ENCODE data around the gene MBIP.
"Not testable (repeated sequence)": the region's sequence is repeated elsewhere in the genome, so short reads cannot be mapped to it uniquely, and the experiment has no call there.

MBIP gene

GRCh38 chr14:36320200-36320896 lies at the start of gene MBIP:
MBIP (minus strand) TSS chr14:36320637; CDS start chr14:36320588, 49 bp downstream.
- peak; percentile 93 for DNase-seq (ENCODE audit: low spot score)

- no peak for DNase-seq (ENCODE audit: low spot score)
Observed at GRCh38 chr14:36367985-36368774, 47.7 kb upstream of the MBIP start.

GRCh38 chr14:36365766-36366165 lies 45.3 kb upstream of the MBIP start:
- no peak for DNase-seq (ENCODE audit: low spot score)

- DNase-seq (ENCODE audit: low spot score), result no peak
Observed at GRCh38 chr14:36363704-36364103, 43.3 kb upstream of the MBIP start.

- no peak for DNase-seq (ENCODE audit: low spot score)
Observed at GRCh38 chr14:36362648-36363047, 42.2 kb upstream of the MBIP start.

- DNase-seq (ENCODE audit: low spot score), result no peak
Observed at GRCh38 chr14:36361210-36361853, 40.9 kb upstream of the MBIP start.

- no peak for DNase-seq (ENCODE audit: low spot score)
Observed at GRCh38 chr14:36356862-36357261, 36.4 kb upstream of the MBIP start.

GRCh38 chr14:36346052-36346451 lies 25.6 kb upstream of the MBIP start:
- DNase-seq (ENCODE audit: low spot score), result no peak

GRCh38 chr14:36344211-36344610 lies 23.8 kb upstream of the MBIP start:
- DNase-seq (ENCODE audit: low spot score), result no peak

- DNase-seq (ENCODE audit: low spot score), result not testable (repeated sequence)
Observed at GRCh38 chr14:36341811-36342210, 21.4 kb upstream of the MBIP start.

GRCh38 chr14:36340276-36340890 lies 19.9 kb upstream of the MBIP start:
- no peak for DNase-seq (ENCODE audit: low spot score)

- no peak for DNase-seq (ENCODE audit: low spot score)
Observed at GRCh38 chr14:36339816-36340215, 19.4 kb upstream of the MBIP start.

- DNase-seq (ENCODE audit: low spot score), result no peak
Observed at GRCh38 chr14:36333119-36333518, 12.7 kb upstream of the MBIP start.

- DNase-seq (ENCODE audit: low spot score), result not testable (repeated sequence)
Observed at GRCh38 chr14:36327573-36327972, 7.1 kb upstream of the MBIP start.

GRCh38 chr14:36325853-36326252 lies 5.4 kb upstream of the MBIP start:
- no peak for DNase-seq (ENCODE audit: low spot score)

GRCh38 chr14:36324897-36325296 lies 4.5 kb upstream of the MBIP start:
- no peak for DNase-seq (ENCODE audit: low spot score)

GRCh38 chr14:36320897-36321381 lies 502 bp upstream of the MBIP start:
- DNase-seq (ENCODE audit: low spot score), result no peak

GRCh38 chr14:36319899-36320199 lies 588 bp downstream of the MBIP start:
- no peak for DNase-seq (ENCODE audit: low spot score)

GRCh38 chr14:36317650-36318049 lies 2.8 kb downstream of the MBIP start:
- DNase-seq (ENCODE audit: low spot score), result peak; percentile 3

GRCh38 chr14:36316131-36316530 lies 4.3 kb downstream of the MBIP start:
- no peak for DNase-seq (ENCODE audit: low spot score)

GRCh38 chr14:36315159-36315853 lies 5.1 kb downstream of the MBIP start:
- no peak for DNase-seq (ENCODE audit: low spot score)

- no peak for DNase-seq (ENCODE audit: low spot score)
Observed at GRCh38 chr14:36313898-36314297, 6.5 kb downstream of the MBIP start.

All from kidney capillary endothelial cell (primary cell).